Bronchial epithelial cell (primary cell): ENCODE results near the gene DEK. TPM values are rescaled to one million over a fixed set of nuclear protein-coding genes. Genes with fewer than 3 reads are reported as not detected.

Experiments used
- DNase-seq: peaks from one replicate; pipeline ENCODE4 v3.0.0-alpha.2; 2010; ENCODE audit warnings: low read depth
- FAIRE-seq: peaks from 2 replicates; lab custom pipeline; 2011; peaks lifted over from hg19 to GRCh38; lab: Jason Lieb, UNC
- H3K27me3 ChIP-seq: 2 replicates; pipeline ENCODE4 v1.5.1; 2011; ENCODE audit warnings: low read length; ENCODE audit not compliant: control insufficient read depth, insufficient read depth
- H3K36me3 ChIP-seq: 2 replicates; pipeline ENCODE4 v1.5.1; 2011; ENCODE audit warnings: low read length; ENCODE audit not compliant: control insufficient read depth, insufficient read depth
- H3K4me3 ChIP-seq: 2 replicates; pipeline ENCODE4 v1.5.1; 2011; ENCODE audit warnings: mild to moderate bottlenecking, low read depth, low read length, control low read depth
- CTCF ChIP-seq: IDR thresholded peaks from 2 replicates; pipeline ENCODE4 v1.5.1; 2011; ENCODE audit warnings: mild to moderate bottlenecking, moderate library complexity, low read length, control low read depth, inconsistent platforms; ENCODE audit not compliant: insufficient read depth, severe bottlenecking
- total RNA-seq: library from RNA; depleted of rRNA; stranded (reverse); fragments of >200 nt; gene quantifications from 2 replicates; pipeline ENCODE4 v1.2.1, GENCODE V29; 2014

The DEK gene
- total RNA-seq, 1 donor from 2014 or later = 50.3 TPM

GRCh38 chr6:18245642-18246041 is 18.7 kb downstream of the DEK start:
- H3K36me3 ChIP-seq = no peaks in the 10 kb centered on the region
- no peak overlapping the region for H3K4me3 ChIP-seq
- no peak for DNase-seq
- no peaks in the 10 kb centered on the region for H3K27me3 ChIP-seq
- no peak for TF ChIP-seq CTCF
- no peak for FAIRE-seq

- FAIRE-seq (no peak), DNase-seq (no peak)
- Histone ChIP-seq H3K36me3 (no peaks in the 10 kb centered on the region), H3K4me3 (no peak overlapping the region), H3K27me3 (no peaks in the 10 kb centered on the region)
- no peak for TF ChIP-seq CTCF
Observed at GRCh38 chr6:18245079-18245478, 19.3 kb downstream of the DEK start.

GRCh38 chr6:18244251-18244650 is 20.1 kb downstream of the DEK start:
- DNase-seq = no peak
- H3K4me3 ChIP-seq = no peak overlapping the region
- H3K36me3 ChIP-seq = no peaks in the 10 kb centered on the region
- TF ChIP-seq CTCF = no peak
- FAIRE-seq = no peak
- H3K27me3 ChIP-seq = no peaks in the 10 kb centered on the region

GRCh38 chr6:18243302-18243893 is 20.9 kb downstream of the DEK start:
- DNase-seq (no peak), FAIRE-seq (no peak)
- no peak overlapping the region for H3K4me3 ChIP-seq
- no peaks in the 10 kb centered on the region for H3K36me3 ChIP-seq
- H3K27me3 ChIP-seq = no peaks in the 10 kb centered on the region
- no peak for TF ChIP-seq CTCF

GRCh38 chr6:18242062-18242851 is 22.1 kb downstream of the DEK start:
- no peak for TF ChIP-seq CTCF
- Histone ChIP-seq H3K27me3 (no peaks in the 10 kb centered on the region), H3K4me3 (no peak overlapping the region), H3K36me3 (no peaks in the 10 kb centered on the region)
- no peak for FAIRE-seq
- DNase-seq = peak; percentile 95
